Sigmoid colon (tissue), 7 donors: ENCODE data around the gene RNU1-4. TPM values are rescaled to one million over a fixed set of nuclear protein-coding genes. Genes with fewer than 3 reads are reported as not detected.
A peak's percentile ranks its signal among the peaks of the same experiment; 100 is the strongest.
"Not testable (repeated sequence)": the region's sequence is repeated elsewhere in the genome, so short reads cannot be mapped to it uniquely, and the experiment has no call there.

Experiments
- DNase-seq: peaks from one replicate; pipeline ENCODE4 v3.0.0-alpha.2; 2019
- H3K27ac ChIP-seq, 4 donors: fragments of 200-600 bp; sonication (generic); one replicate each; pipeline ENCODE4 v1.5.1; 2016 to 2019; ENCODE audit warnings: mild to moderate bottlenecking in 1 of 4
- H3K27me3 ChIP-seq, 3 donors: fragments of 200-600 bp; sonication (generic); one replicate each; pipeline ENCODE4 v1.5.1; 2019; ENCODE audit warnings: mild to moderate bottlenecking in 1 of 3
- H3K36me3 ChIP-seq, 4 donors: fragments of 200-600 bp; sonication (generic); one replicate each; pipeline ENCODE4 v1.5.1; 2016 to 2019
- H3K4me1 ChIP-seq, 4 donors: fragments of 200-600 bp; sonication (generic); one replicate each; pipeline ENCODE4 v1.5.1; 2017 to 2019
- H3K4me3 ChIP-seq, 4 donors: fragments of 200-600 bp; sonication (generic); one replicate each; pipeline ENCODE4 v1.5.1; 2017 to 2019; ENCODE audit warnings: mild to moderate bottlenecking in 2 of 4, moderate library complexity in 1 of 4
- H3K9me3 ChIP-seq, 4 donors: fragments of 200-600 bp in 3 of 4; sonication (generic) in 3 of 4; one replicate each; pipeline versions ENCODE4 v1.5.1 to v1.6.1; 2013 to 2019
- CTCF ChIP-seq, 4 experiments: fragments of 450-650 bp in 3 of 4; fragments of 200-600 bp in 1 of 4; IDR thresholded peaks; one replicate each; pipeline ENCODE4 v1.5.1; 2016 to 2019; ENCODE audit warnings: antibody characterized with exemption in 4 of 4, mild to moderate bottlenecking in 3 of 4, moderate library complexity in 2 of 4
- EP300 ChIP-seq, 4 donors: sonication (generic); formaldehyde crosslinking; IDR thresholded peaks; one replicate each; pipeline ENCODE4 v1.6.1; 2017; ENCODE audit warnings: antibody characterized with exemption in 4 of 4
- POLR2A ChIP-seq, 2 donors: fragments of 450-650 bp; IDR thresholded peaks; one replicate each; pipeline ENCODE4 v1.6.1; 2016; ENCODE audit warnings: antibody characterized with exemption in 2 of 2, mild to moderate bottlenecking in 2 of 2, moderate library complexity in 2 of 2
- POLR2AphosphoS5 ChIP-seq, 4 donors: sonication (generic); formaldehyde crosslinking; IDR thresholded peaks; one replicate each; pipeline ENCODE4 v1.6.1; 2017; ENCODE audit warnings: antibody characterized with exemption in 4 of 4
- WGBS, 2 donors: extraction: QIAGEN DNeasy Blood & Tissue Kit; methylation state at CpG; one replicate each; pipeline ENCODE4 v1.1.7; 2013; 5-methylcytosine and 5-hydroxymethylcytosine counted together
- intact Hi-C: fragments of 100-400 bp; cut with DNase I; formaldehyde crosslinking; loops from one replicate; pipeline ENCODE4 v1.15.1; 2023
- polyA plus RNA-seq, 3 donors: library from polyadenylated mRNA; stranded (reverse); fragments of 200-250 nt; gene quantifications; one replicate each; pipeline ENCODE4 v1.2.3, GENCODE V29; 2013
- total RNA-seq, 4 donors: library from RNA; depleted of rRNA; stranded (reverse); fragments of >200 nt; gene quantifications; one replicate each; pipeline ENCODE4 v1.1.0, GENCODE V29; 2016
- donor health status: healthy with polysubstance abuse.
- donor health status: Bipolar disorder and iron deficiency.
- donor health status: healthy.

The RNU1-4 gene
- total and polyA plus RNA-seq, 7 donors, result under 0.01 TPM; not detected in 3

DNA sequence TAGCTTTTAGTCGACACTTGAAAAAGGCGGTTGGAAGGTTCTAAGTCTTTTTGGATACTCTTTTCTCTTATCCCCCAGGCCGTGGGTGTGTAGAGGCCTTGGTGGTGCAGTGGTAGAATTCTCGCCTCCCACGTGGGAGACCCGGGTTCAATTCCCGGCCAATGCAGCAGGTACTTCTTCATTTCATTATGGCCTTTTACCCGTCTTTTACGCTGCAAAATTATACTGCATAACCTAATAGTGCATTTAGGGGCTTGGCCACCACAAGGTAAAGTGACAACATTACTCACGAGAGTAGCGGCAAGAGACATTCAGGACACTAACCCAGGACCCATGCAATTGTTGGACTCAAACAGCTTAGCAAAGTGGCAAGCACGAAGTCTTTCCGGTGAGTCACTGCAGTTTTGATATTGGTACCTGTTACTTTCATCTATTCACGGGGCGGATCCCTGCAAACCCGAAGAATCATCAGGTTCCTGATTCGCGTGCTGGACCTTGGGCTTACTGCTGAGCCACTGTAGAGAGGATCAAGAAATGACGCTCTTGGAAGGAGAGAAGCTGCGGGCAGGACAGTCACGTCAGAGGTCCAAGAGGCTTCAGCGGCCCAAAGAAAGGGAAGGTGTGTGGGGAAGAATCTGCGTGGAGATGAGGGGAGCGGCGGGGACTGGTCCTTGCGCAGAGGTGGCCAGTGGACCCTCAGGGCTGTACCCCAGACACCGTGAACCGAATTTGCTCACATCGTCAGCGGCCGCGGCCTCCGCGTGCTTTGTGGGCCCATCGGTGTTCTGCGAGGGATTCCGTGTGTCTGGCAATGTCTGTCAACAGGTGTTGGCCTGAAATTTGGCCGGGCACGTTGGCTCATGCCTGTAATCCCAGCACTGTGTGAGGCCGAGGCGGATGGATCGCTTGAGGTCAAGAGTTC lies 12.9 kb upstream of the RNU1-4 start:
- no peaks in the 10 kb centered on the region for H3K9me3 ChIP-seq
- H3K27ac ChIP-seq, result no peak overlapping the region
- TF ChIP-seq POLR2AphosphoS5 (IDR thresholded peaks at IDR 0.05) (no peak), EP300 (IDR thresholded peaks at IDR 0.05) (no peak), POLR2A (IDR thresholded peaks at IDR 0.05) (no peak), CTCF (IDR thresholded peaks at IDR 0.05) (no peak)
- 74 to 88% methylated on average over 42 of the region's 42 CpGs for WGBS, 2 donors
- no peaks in the 10 kb centered on the region for H3K27me3 ChIP-seq
- H3K4me3 ChIP-seq, result no peak overlapping the region
- peaks cover 0 to 18% (median 15%) of the 10 kb centered on the region in 4 donors for H3K4me1 ChIP-seq
- peak; percentile 83 for DNase-seq
- intact Hi-C loops, result no loop called here
- H3K36me3 ChIP-seq, result no peaks in the 10 kb centered on the region

GRCh38 chr1:16728243-16728949 lies 11.9 kb upstream of the RNU1-4 start:
- Histone ChIP-seq H3K27ac (peak overlapping the region in 2 of 4 donors; percentile 27 to 44), H3K4me1 (peaks cover 0 to 18% (median 15%) of the 10 kb centered on the region in 4 donors)
- H3K4me3 ChIP-seq, H3K27me3 ChIP-seq, intact Hi-C loops, H3K9me3 ChIP-seq, H3K36me3 ChIP-seq: not testable (repeated sequence)
- DNase-seq, result peak; percentile 62
- WGBS, 2 donors, result 69 to 83% methylated on average over 17 of the region's 24 CpGs

DNA sequence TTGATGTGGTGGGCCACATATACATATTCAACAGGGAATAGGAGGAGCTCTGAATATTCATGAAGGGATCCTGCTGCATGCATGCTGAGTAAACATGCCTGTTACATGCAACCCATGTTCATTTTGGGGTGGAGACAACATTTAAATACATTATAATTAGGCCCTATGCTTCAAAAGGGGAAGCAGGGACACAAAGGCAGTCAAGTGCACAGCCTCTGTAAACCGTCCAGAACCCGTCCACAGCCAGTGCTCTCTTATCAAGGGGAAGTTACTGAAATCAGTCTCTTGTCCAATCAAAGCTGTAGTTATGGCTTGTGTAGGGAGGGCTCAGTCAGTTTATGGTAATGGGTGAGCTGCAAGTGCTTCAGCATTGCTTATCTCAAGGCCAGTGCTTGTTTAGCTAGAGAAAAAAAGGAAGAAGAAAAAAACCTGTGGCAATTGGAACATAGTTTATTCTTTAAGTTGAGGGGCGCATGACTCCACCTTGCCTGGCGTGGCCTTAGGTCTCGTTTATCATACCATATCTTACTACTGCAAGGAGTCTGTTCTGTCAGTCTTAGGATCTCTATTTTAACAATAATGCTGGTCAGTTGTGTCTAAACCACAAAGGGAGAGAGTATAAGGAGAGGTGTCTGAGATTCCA lies 7.9 kb upstream of the RNU1-4 start:
- DNase-seq, H3K27ac ChIP-seq, H3K27me3 ChIP-seq, H3K4me3 ChIP-seq, intact Hi-C loops, H3K4me1 ChIP-seq, H3K36me3 ChIP-seq, H3K9me3 ChIP-seq: not testable (repeated sequence)
- 6 to 24% methylated on average over 3 of the region's 5 CpGs for WGBS, 2 donors

DNA sequence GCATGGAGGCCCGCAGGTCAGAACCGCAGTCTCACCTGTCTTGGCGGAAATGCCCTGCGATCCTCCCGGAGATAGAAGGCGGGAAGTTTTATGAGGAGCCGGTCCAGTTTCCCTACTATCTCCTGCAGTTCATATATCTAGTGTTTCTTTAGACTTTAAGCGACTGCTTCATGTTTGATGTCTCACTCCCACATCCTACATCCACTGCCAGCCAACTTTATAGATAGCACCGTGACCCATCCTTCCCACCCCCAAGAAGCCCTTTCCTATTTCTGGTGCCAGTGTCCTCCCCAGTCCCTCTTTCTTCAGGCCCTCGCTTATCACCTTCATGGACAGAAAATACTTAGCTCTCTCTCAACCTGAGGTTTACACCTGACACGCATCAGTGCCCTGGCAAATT lies 914 bp downstream of the RNU1-4 start:
- H3K36me3 ChIP-seq, DNase-seq, H3K27me3 ChIP-seq, intact Hi-C loops, H3K4me1 ChIP-seq, H3K9me3 ChIP-seq, H3K27ac ChIP-seq, H3K4me3 ChIP-seq: not testable (repeated sequence)
- no CpG with 5 or more reads among the region's 11 CpGs for WGBS, 2 donors

DNA sequence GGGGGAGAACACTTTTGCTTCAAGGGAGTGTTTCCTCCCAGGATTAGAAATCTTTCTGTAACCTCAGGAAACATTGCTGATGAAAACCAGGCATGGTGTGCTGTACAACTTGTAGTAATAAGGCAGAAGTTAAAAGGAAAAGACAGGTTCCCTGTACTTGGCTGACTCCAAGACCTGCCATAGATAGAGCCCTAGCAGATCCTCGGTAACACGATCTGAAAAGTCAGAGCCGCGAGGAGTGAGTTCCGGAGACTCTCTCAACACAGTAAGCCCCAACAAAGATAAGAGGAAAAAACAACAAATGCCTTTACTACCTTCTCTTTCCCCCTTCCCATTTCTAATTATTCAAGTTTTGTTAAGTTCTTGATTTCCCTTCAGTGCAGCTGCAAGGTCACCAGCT lies 7.3 kb downstream of the RNU1-4 start:
- H3K4me3 ChIP-seq, H3K27me3 ChIP-seq, H3K9me3 ChIP-seq, H3K27ac ChIP-seq, H3K4me1 ChIP-seq, H3K36me3 ChIP-seq, intact Hi-C loops, DNase-seq: not testable (repeated sequence)
- 84 to 92% methylated on average over 5 of the region's 5 CpGs for WGBS, 2 donors
- TF ChIP-seq POLR2AphosphoS5 (IDR thresholded peaks at IDR 0.05), result peak in 2 of 4 donors; percentile 9 to 21

- H3K4me3 ChIP-seq, intact Hi-C loops, H3K27me3 ChIP-seq, H3K9me3 ChIP-seq, DNase-seq, H3K4me1 ChIP-seq, H3K27ac ChIP-seq, H3K36me3 ChIP-seq: not testable (repeated sequence)
- 91 to 92% methylated on average over 25 to 26 of the region's 26 CpGs for WGBS, 2 donors
Observed at GRCh38 chr1:16748710-16749109, 8.4 kb downstream of the RNU1-4 start.

GRCh38 chr1:16749910-16750888 lies 9.9 kb downstream of the RNU1-4 start:
- H3K9me3 ChIP-seq, H3K27me3 ChIP-seq, H3K36me3 ChIP-seq, H3K4me1 ChIP-seq, intact Hi-C loops, H3K4me3 ChIP-seq, DNase-seq, H3K27ac ChIP-seq: not testable (repeated sequence)
- 51 to 70% methylated on average over 4 of the region's 19 CpGs for WGBS, 2 donors

GRCh38 chr1:16752770-16753169 lies 12.5 kb downstream of the RNU1-4 start:
- H3K36me3 ChIP-seq, H3K9me3 ChIP-seq, H3K4me3 ChIP-seq, H3K27me3 ChIP-seq, DNase-seq, H3K27ac ChIP-seq, intact Hi-C loops, H3K4me1 ChIP-seq: not testable (repeated sequence)
- no CpG with 5 or more reads among the region's 3 CpGs for WGBS, 2 donors

- DNase-seq, H3K4me3 ChIP-seq, H3K27me3 ChIP-seq, intact Hi-C loops, H3K27ac ChIP-seq, H3K4me1 ChIP-seq, H3K9me3 ChIP-seq, H3K36me3 ChIP-seq: not testable (repeated sequence)
- no CpG with 5 or more reads among the region's 1 CpG for WGBS, 2 donors
Observed at GRCh38 chr1:16755385-16755784, 15.1 kb downstream of the RNU1-4 start.

- H3K27me3 ChIP-seq, H3K36me3 ChIP-seq, DNase-seq, H3K9me3 ChIP-seq, H3K4me1 ChIP-seq, H3K4me3 ChIP-seq, H3K27ac ChIP-seq, intact Hi-C loops: not testable (repeated sequence)
- 65 to 73% methylated on average over 2 of the region's 2 CpGs for WGBS, 2 donors
Observed at GRCh38 chr1:16755932-16756331, 15.6 kb downstream of the RNU1-4 start.
